ENCODE data around the gene MMS19.
"Not testable (repeated sequence)": the region's sequence is repeated elsewhere in the genome, so short reads cannot be mapped to it uniquely, and the experiment has no call there.

MMS19 gene

GRCh38 chr10:97533888-97534287 lies 35.7 kb upstream of the MMS19 start:
- H3K27me3 Mint-ChIP-seq = no peaks in the 10 kb centered on the region

GRCh38 chr10:97532935-97533671 lies 34.9 kb upstream of the MMS19 start:
- Mint-ChIP-seq H3K4me1 (no peaks in the 10 kb centered on the region), H3K27me3 (no peaks in the 10 kb centered on the region), H3K27ac (no peak overlapping the region), H3K36me3 (no peaks in the 10 kb centered on the region), H3K4me3 (no peak overlapping the region), H3K9me3 (no peaks in the 10 kb centered on the region)
- no peak for ATAC-seq

More at GRCh38 chr10:97533888-97534287, 35.7 kb upstream of the MMS19 start:
- no peaks in the 10 kb centered on the region for H3K9me3 Mint-ChIP-seq
- H3K4me1 Mint-ChIP-seq = no peaks in the 10 kb centered on the region
- H3K27ac Mint-ChIP-seq = no peak overlapping the region
- no peak for ATAC-seq
- no peak overlapping the region for H3K4me3 Mint-ChIP-seq
- no peaks in the 10 kb centered on the region for H3K36me3 Mint-ChIP-seq

- Mint-ChIP-seq H3K4me1 (no peaks in the 10 kb centered on the region), H3K9me3 (no peaks in the 10 kb centered on the region), H3K36me3 (no peaks in the 10 kb centered on the region), H3K4me3 (no peak overlapping the region), H3K27me3 (no peaks in the 10 kb centered on the region), H3K27ac (no peak overlapping the region)
- no peak for ATAC-seq
Measured at GRCh38 chr10:97531401-97531986, 33.3 kb upstream of the MMS19 start.

GRCh38 chr10:97529685-97530465 lies 31.7 kb upstream of the MMS19 start:
- Mint-ChIP-seq H3K36me3 (no peaks in the 10 kb centered on the region), H3K4me3 (no peak overlapping the region), H3K4me1 (no peaks in the 10 kb centered on the region), H3K27me3 (peaks cover 7% of the 10 kb centered on the region), H3K27ac (no peak overlapping the region), H3K9me3 (no peaks in the 10 kb centered on the region)
- ATAC-seq = no peak

GRCh38 chr10:97528876-97529275 lies 30.7 kb upstream of the MMS19 start:
- not testable (repeated sequence) for H3K27ac Mint-ChIP-seq, H3K4me3 Mint-ChIP-seq, H3K36me3 Mint-ChIP-seq, H3K9me3 Mint-ChIP-seq, ATAC-seq, H3K4me1 Mint-ChIP-seq
- peaks cover 13% of the 10 kb centered on the region for H3K27me3 Mint-ChIP-seq

GRCh38 chr10:97525683-97526110 lies 27.5 kb upstream of the MMS19 start:
- Mint-ChIP-seq H3K4me3 (no peak overlapping the region), H3K27ac (no peak overlapping the region), H3K36me3 (no peaks in the 10 kb centered on the region), H3K4me1 (no peaks in the 10 kb centered on the region), H3K9me3 (no peaks in the 10 kb centered on the region), H3K27me3 (peaks cover 27% of the 10 kb centered on the region)
- ATAC-seq = no peak

GRCh38 chr10:97525086-97525485 lies 26.9 kb upstream of the MMS19 start:
- Mint-ChIP-seq H3K36me3 (no peaks in the 10 kb centered on the region), H3K27ac (no peak overlapping the region), H3K4me1 (no peaks in the 10 kb centered on the region), H3K4me3 (no peak overlapping the region), H3K9me3 (no peaks in the 10 kb centered on the region), H3K27me3 (peaks cover 33% of the 10 kb centered on the region)
- ATAC-seq = no peak

GRCh38 chr10:97522937-97523336 lies 24.7 kb upstream of the MMS19 start:
- H3K9me3 Mint-ChIP-seq = no peaks in the 10 kb centered on the region
- no peak overlapping the region for H3K4me3 Mint-ChIP-seq
- peaks cover 43% of the 10 kb centered on the region for H3K27me3 Mint-ChIP-seq
- peaks cover 6% of the 10 kb centered on the region for H3K4me1 Mint-ChIP-seq
- H3K27ac Mint-ChIP-seq = no peak overlapping the region
- no peak for ATAC-seq
- H3K36me3 Mint-ChIP-seq = no peaks in the 10 kb centered on the region

- H3K9me3 Mint-ChIP-seq = no peaks in the 10 kb centered on the region
- peaks cover 6% of the 10 kb centered on the region for H3K4me1 Mint-ChIP-seq
- no peak overlapping the region for H3K27ac Mint-ChIP-seq
- no peak overlapping the region for H3K4me3 Mint-ChIP-seq
- no peak for ATAC-seq
- H3K36me3 Mint-ChIP-seq = no peaks in the 10 kb centered on the region
- H3K27me3 Mint-ChIP-seq = peaks cover 48% of the 10 kb centered on the region
Measured at GRCh38 chr10:97522071-97522470, 23.8 kb upstream of the MMS19 start.

- no peak overlapping the region for H3K4me3 Mint-ChIP-seq
- no peaks in the 10 kb centered on the region for H3K9me3 Mint-ChIP-seq
- H3K36me3 Mint-ChIP-seq = no peaks in the 10 kb centered on the region
- no peak for ATAC-seq
- peaks cover 6% of the 10 kb centered on the region for H3K4me1 Mint-ChIP-seq
- no peak overlapping the region for H3K27ac Mint-ChIP-seq
- H3K27me3 Mint-ChIP-seq = peaks cover 57% of the 10 kb centered on the region
Measured at GRCh38 chr10:97520978-97521761, 22.9 kb upstream of the MMS19 start.

GRCh38 chr10:97520520-97520919 lies 22.3 kb upstream of the MMS19 start:
- H3K36me3 Mint-ChIP-seq = no peaks in the 10 kb centered on the region
- H3K27ac Mint-ChIP-seq = no peak overlapping the region
- no peak for ATAC-seq

GRCh38 chr10:97519342-97519741 lies 21.1 kb upstream of the MMS19 start:
- Mint-ChIP-seq H3K9me3 (no peaks in the 10 kb centered on the region), H3K4me1 (peaks cover 6% of the 10 kb centered on the region), H3K4me3 (no peak overlapping the region), H3K36me3 (no peaks in the 10 kb centered on the region), H3K27me3 (peaks cover 63% of the 10 kb centered on the region), H3K27ac (no peak overlapping the region)
- no peak for ATAC-seq

More at GRCh38 chr10:97520520-97520919, 22.3 kb upstream of the MMS19 start:
- H3K4me1 Mint-ChIP-seq = peaks cover 6% of the 10 kb centered on the region
- H3K9me3 Mint-ChIP-seq = no peaks in the 10 kb centered on the region
- H3K4me3 Mint-ChIP-seq = no peak overlapping the region
- H3K27me3 Mint-ChIP-seq = peaks cover 63% of the 10 kb centered on the region

- Mint-ChIP-seq H3K27me3 (peaks cover 66% of the 10 kb centered on the region), H3K36me3 (no peaks in the 10 kb centered on the region), H3K9me3 (no peaks in the 10 kb centered on the region), H3K4me1 (peaks cover 6% of the 10 kb centered on the region), H3K4me3 (no peak overlapping the region), H3K27ac (no peak overlapping the region)
- no peak for ATAC-seq
Measured at GRCh38 chr10:97518301-97519043, 20.2 kb upstream of the MMS19 start.

GRCh38 chr10:97517778-97518300 lies 19.6 kb upstream of the MMS19 start:
- Mint-ChIP-seq H3K4me3 (no peak overlapping the region), H3K9me3 (no peaks in the 10 kb centered on the region), H3K4me1 (peaks cover 6% of the 10 kb centered on the region), H3K27ac (no peak overlapping the region), H3K27me3 (peaks cover 62% of the 10 kb centered on the region), H3K36me3 (no peaks in the 10 kb centered on the region)
- no peak for ATAC-seq

Data from stimulated activated memory B cell treated with anti-CD40 and anti-IgM and Interleukin-4, amounts not matched to agents 10 μg/mL and 1 μg/mL and 100 μg/mL, for 72 hours (primary cell).